Glutamatergic neuron (in vitro differentiated cells): ENCODE results near the gene ANK3. TPM values are rescaled to one million over a fixed set of nuclear protein-coding genes. Genes with fewer than 3 reads are reported as not detected.

Experiments used
- DNase-seq: peaks from one replicate; pipeline ENCODE4 v3.0.0; 2022
- H3K27ac Mint-ChIP-seq: one replicate; pipeline ENCODE4 v1.8.0; 2020; ENCODE audit warnings: mild to moderate bottlenecking, mixed read lengths, inconsistent platforms; ENCODE audit not compliant: unreplicated experiment
- H3K27me3 Mint-ChIP-seq: one replicate; pipeline ENCODE4 v1.8.0; 2020; ENCODE audit warnings: mild to moderate bottlenecking, moderate library complexity, mixed read lengths, inconsistent platforms; ENCODE audit not compliant: unreplicated experiment
- H3K36me3 Mint-ChIP-seq: one replicate; pipeline ENCODE4 v1.8.0; 2020; ENCODE audit warnings: mild to moderate bottlenecking, mixed read lengths, inconsistent platforms; ENCODE audit not compliant: unreplicated experiment
- H3K4me1 Mint-ChIP-seq: one replicate; pipeline ENCODE4 v1.8.0; 2020; ENCODE audit warnings: mild to moderate bottlenecking, low read depth, mixed read lengths, inconsistent platforms; ENCODE audit not compliant: unreplicated experiment
- H3K4me3 Mint-ChIP-seq: one replicate; pipeline ENCODE4 v1.8.0; 2020; ENCODE audit warnings: mild to moderate bottlenecking, mixed read lengths, inconsistent platforms; ENCODE audit not compliant: unreplicated experiment
- H3K9me3 Mint-ChIP-seq: one replicate; pipeline ENCODE4 v1.8.0; 2020; ENCODE audit warnings: mild to moderate bottlenecking, moderate library complexity, mixed read lengths, inconsistent platforms; ENCODE audit not compliant: unreplicated experiment
- CTCF ChIP-seq: fragments of 200-600 bp; sonication (generic); IDR thresholded peaks from one replicate; pipeline ENCODE4 v1.5.0; 2021; ENCODE audit not compliant: partially characterized antibody, unreplicated experiment
- total RNA-seq: library from RNA; stranded (reverse); fragmentation: NEBNext Ultra II Directional; extraction: Animal tissue kit (Norgen Biotek cat#: 25700); gene quantifications from one replicate; pipeline ENCODE4 v1.2.1, GENCODE V29; 2021; ENCODE audit not compliant: unreplicated experiment

ANK3 gene
- total RNA-seq, 1 donor from 2014 or later = 84.9 TPM

- H3K27ac Mint-ChIP-seq = no peak overlapping the region
- no peaks in the 10 kb centered on the region for H3K9me3 Mint-ChIP-seq
- H3K4me3 Mint-ChIP-seq = no peak overlapping the region
- no peak for DNase-seq
- peaks cover 14% of the 10 kb centered on the region for H3K4me1 Mint-ChIP-seq
- no peaks in the 10 kb centered on the region for H3K36me3 Mint-ChIP-seq
- no peaks in the 10 kb centered on the region for H3K27me3 Mint-ChIP-seq
- no peak for TF ChIP-seq CTCF
Observed at GRCh38 chr10:60303778-60304177, 85.9 kb downstream of the ANK3 start.

- Mint-ChIP-seq H3K4me3 (no peak overlapping the region), H3K4me1 (peaks cover 14% of the 10 kb centered on the region), H3K27ac (no peak overlapping the region), H3K36me3 (no peaks in the 10 kb centered on the region), H3K27me3 (no peaks in the 10 kb centered on the region), H3K9me3 (no peaks in the 10 kb centered on the region)
- TF ChIP-seq CTCF = no peak
- no peak for DNase-seq
Observed at GRCh38 chr10:60299961-60300883, 89.5 kb downstream of the ANK3 start.

- no peaks in the 10 kb centered on the region for H3K27me3 Mint-ChIP-seq
- no peaks in the 10 kb centered on the region for H3K9me3 Mint-ChIP-seq
- no peaks in the 10 kb centered on the region for H3K36me3 Mint-ChIP-seq
Observed at GRCh38 chr10:60299390-60299778, 90.3 kb downstream of the ANK3 start.

DNA sequence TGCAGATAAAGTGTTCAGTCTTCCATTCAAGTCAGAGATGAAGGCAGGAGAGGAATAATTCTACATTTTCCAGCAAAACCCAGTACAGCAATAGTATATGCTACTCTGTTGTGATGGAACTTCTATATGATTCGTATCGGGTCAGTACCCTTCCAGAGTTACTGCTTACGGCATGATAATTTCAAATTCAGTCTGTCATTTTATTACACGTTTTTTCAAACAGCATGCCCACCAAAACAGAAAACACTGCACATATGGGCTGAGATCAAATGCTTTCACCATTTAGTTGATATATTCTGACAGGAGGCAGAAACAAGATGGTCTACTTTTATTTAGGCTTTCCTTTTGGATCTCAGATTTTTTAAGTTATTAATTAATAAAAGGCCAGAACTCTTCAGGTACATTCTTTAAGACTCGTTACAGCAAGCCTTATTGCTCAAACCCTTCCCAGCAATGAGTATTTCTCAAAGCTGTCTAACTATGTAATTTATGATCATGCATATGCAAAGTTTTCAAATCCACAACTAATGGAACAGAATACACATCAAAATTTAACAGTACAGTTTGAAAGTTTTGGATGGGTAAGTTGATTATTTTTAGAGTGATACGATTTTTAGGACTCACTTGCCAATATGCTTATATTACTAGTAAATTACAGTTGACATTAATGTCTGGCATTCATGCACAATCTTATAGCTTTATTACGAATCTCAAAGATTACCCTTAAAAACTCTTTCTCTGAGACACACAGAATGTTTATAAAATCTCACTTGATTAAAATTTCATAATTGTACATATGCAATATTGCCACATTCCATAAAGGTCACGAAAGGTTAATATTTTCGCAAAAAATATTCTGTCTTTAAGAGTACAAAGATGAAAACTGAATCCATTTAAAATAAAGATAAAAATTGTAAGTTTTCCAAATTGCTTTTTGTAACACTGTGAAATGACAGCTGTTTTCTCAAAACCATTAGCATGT is 91.0 kb downstream of the ANK3 start:
- no peak for DNase-seq
- no peaks in the 10 kb centered on the region for H3K27me3 Mint-ChIP-seq
- H3K4me1 Mint-ChIP-seq = peaks cover 20% of the 10 kb centered on the region
- no peak overlapping the region for H3K4me3 Mint-ChIP-seq
- no peaks in the 10 kb centered on the region for H3K9me3 Mint-ChIP-seq
- H3K36me3 Mint-ChIP-seq = no peaks in the 10 kb centered on the region
- H3K27ac Mint-ChIP-seq = no peak overlapping the region
- no peak for TF ChIP-seq CTCF

More at GRCh38 chr10:60299390-60299778, 90.3 kb downstream of the ANK3 start:
- H3K4me3 Mint-ChIP-seq = no peak overlapping the region
- no peak for DNase-seq
- H3K4me1 Mint-ChIP-seq = peaks cover 14% of the 10 kb centered on the region
- no peak for TF ChIP-seq CTCF
- H3K27ac Mint-ChIP-seq = no peak overlapping the region
